Osteoblast (primary cell): Measurements from ENCODE around the gene TPSG1. TPM values are rescaled to one million over a fixed set of nuclear protein-coding genes. Genes with fewer than 3 reads are reported as not detected.
"Not testable (repeated sequence)": the region's sequence is repeated elsewhere in the genome, so short reads cannot be mapped to it uniquely, and the experiment has no call there.

Experiments used
- DNase-seq: peaks from one replicate; pipeline ENCODE4 v3.0.0; 2011; ENCODE audit warnings: low spot score, mixed read lengths; ENCODE audit not compliant: insufficient read length; ENCODE audit errors: missing footprints
- H2AFZ ChIP-seq: 2 replicates; pipeline ENCODE4 v1.6.0; 2011; ENCODE audit warnings: mild to moderate bottlenecking, low read length
- H3K27ac ChIP-seq: 2 replicates; pipeline ENCODE4 v1.5.1; 2011; ENCODE audit warnings: mild to moderate bottlenecking, low read depth, low read length, moderate library complexity
- H3K27me3 ChIP-seq: 2 replicates; pipeline ENCODE4 v1.6.0; 2012; ENCODE audit warnings: mild to moderate bottlenecking, control low read depth, inconsistent platforms, low read length, moderate library complexity; ENCODE audit not compliant: insufficient read depth
- H3K36me3 ChIP-seq: 2 replicates; pipeline ENCODE4 v1.5.1; 2011; ENCODE audit warnings: mild to moderate bottlenecking, low read length, control low read depth, moderate library complexity; ENCODE audit not compliant: insufficient read depth
- H3K4me1 ChIP-seq: 2 replicates; pipeline ENCODE4 v1.5.1; 2011; ENCODE audit warnings: mild to moderate bottlenecking, low read length, control low read depth, moderate library complexity; ENCODE audit not compliant: insufficient read depth
- H3K4me2 ChIP-seq: 2 replicates; pipeline ENCODE4 v1.6.0; 2011; ENCODE audit warnings: mild to moderate bottlenecking, low read length; ENCODE audit not compliant: insufficient read depth
- H3K4me3 ChIP-seq: fragments of 200-600 bp; sonication (generic); 3 replicates; pipeline ENCODE4 v1.5.1; 2012; ENCODE audit warnings: mild to moderate bottlenecking, low read length, inconsistent platforms; ENCODE audit not compliant: insufficient read depth
- H3K79me2 ChIP-seq: 2 replicates; pipeline ENCODE4 v1.6.0; 2012; ENCODE audit warnings: mild to moderate bottlenecking, low read length, control low read depth, inconsistent platforms; ENCODE audit not compliant: insufficient read depth
- H3K9me3 ChIP-seq: 2 replicates; pipeline ENCODE4 v1.5.1; 2011; ENCODE audit warnings: low read depth, low read length, control low read depth
- H4K20me1 ChIP-seq: 2 replicates; pipeline ENCODE4 v1.6.0; 2012; ENCODE audit warnings: mild to moderate bottlenecking, low read length, control low read depth; ENCODE audit not compliant: insufficient read depth
- CTCF ChIP-seq: IDR thresholded peaks from 2 replicates; pipeline ENCODE4 v1.5.1; 2011; ENCODE audit warnings: mild to moderate bottlenecking, low read depth, low read length, moderate library complexity; ENCODE audit errors: extremely low read depth
- total RNA-seq: library from RNA; depleted of rRNA; stranded (reverse); fragments of >200 nt; gene quantifications from 2 replicates; pipeline ENCODE4 v1.2.3, GENCODE V29; 2012

TPSG1 gene
- not detected in 2 replicates for total RNA-seq

GRCh38 chr16:1225051-1225451 lies at the start of gene TPSG1:
TPSG1 (minus strand) TSS chr16:1225268; CDS start chr16:1225252, 16 bp downstream.
- no peak within 1 kb of the TSS for H3K4me2 ChIP-seq
- no peak within 1 kb of the TSS for H3K27ac ChIP-seq
- no peaks in the 10 kb centered on the region for H3K9me3 ChIP-seq
- H4K20me1 ChIP-seq = no peaks in the 10 kb centered on the region
- no peak for TF ChIP-seq CTCF
- no peaks in the 10 kb centered on the region for H3K4me1 ChIP-seq
- no peak within 1 kb of the TSS for H3K4me3 ChIP-seq
- H3K27me3 ChIP-seq = no peaks in the 10 kb centered on the region
- H3K36me3 ChIP-seq = no peaks in the 10 kb centered on the region
- no peaks in the 10 kb centered on the region for H3K79me2 ChIP-seq
- no peak for DNase-seq
- no peak within 1 kb of the TSS for H2AFZ ChIP-seq

- Histone ChIP-seq H3K79me2 (no peaks in the 10 kb centered on the region), H3K4me3 (no peak overlapping the region), H3K4me2 (no peak overlapping the region), H3K27me3 (peaks cover 9% of the 10 kb centered on the region), H3K27ac (no peak overlapping the region), H3K4me1 (no peaks in the 10 kb centered on the region), H4K20me1 (no peaks in the 10 kb centered on the region), H3K36me3 (no peaks in the 10 kb centered on the region), H3K9me3 (no peaks in the 10 kb centered on the region), H2AFZ (no peak overlapping the region)
- DNase-seq = no peak
- no peak for TF ChIP-seq CTCF
Observed at GRCh38 chr16:1274767-1275166, 49.7 kb upstream of the TPSG1 start.

- peaks cover 9% of the 10 kb centered on the region for H3K27me3 ChIP-seq
- no peak for TF ChIP-seq CTCF
Observed at GRCh38 chr16:1273816-1274215, 48.7 kb upstream of the TPSG1 start.

GRCh38 chr16:1272453-1273198 lies 47.6 kb upstream of the TPSG1 start:
- no peak for TF ChIP-seq CTCF
- H3K9me3 ChIP-seq = no peaks in the 10 kb centered on the region
- no peaks in the 10 kb centered on the region for H3K36me3 ChIP-seq
- H3K4me2 ChIP-seq = no peak overlapping the region
- H3K4me1 ChIP-seq = no peaks in the 10 kb centered on the region
- H3K27me3 ChIP-seq = peaks cover under 1% of the 10 kb centered on the region
- H3K27ac ChIP-seq = no peak overlapping the region
- H4K20me1 ChIP-seq = no peaks in the 10 kb centered on the region
- H3K79me2 ChIP-seq = no peaks in the 10 kb centered on the region
- DNase-seq = no peak
- H3K4me3 ChIP-seq = no peak overlapping the region
- H2AFZ ChIP-seq = no peak overlapping the region

More at GRCh38 chr16:1273816-1274215, 48.7 kb upstream of the TPSG1 start:
- Histone ChIP-seq H3K4me2 (no peak overlapping the region), H3K79me2 (no peaks in the 10 kb centered on the region), H3K4me3 (no peak overlapping the region), H3K27ac (no peak overlapping the region), H4K20me1 (no peaks in the 10 kb centered on the region), H3K4me1 (no peaks in the 10 kb centered on the region), H3K9me3 (no peaks in the 10 kb centered on the region), H2AFZ (no peak overlapping the region), H3K36me3 (no peaks in the 10 kb centered on the region)
- DNase-seq = no peak

- peak; percentile 91 for DNase-seq
- H3K4me3 ChIP-seq, H3K27ac ChIP-seq, H2AFZ ChIP-seq, H3K79me2 ChIP-seq, H4K20me1 ChIP-seq, H3K4me1 ChIP-seq, H3K4me2 ChIP-seq, H3K9me3 ChIP-seq, H3K36me3 ChIP-seq, H3K27me3 ChIP-seq: not testable (repeated sequence)
Observed at GRCh38 chr16:1271724-1272413, 46.8 kb upstream of the TPSG1 start.
